NB4 (cell line): ENCODE results near the gene YTHDC1.

Source experiments
- MYC ChIP-seq: IDR thresholded peaks from 2 replicates; pipeline ENCODE4 v1.6.1; 2011; ENCODE audit warnings: low read depth, low read length
- POLR2A ChIP-seq: IDR thresholded peaks from 2 replicates; pipeline ENCODE4 v1.6.1; 2011; ENCODE audit warnings: mild to moderate bottlenecking; ENCODE audit not compliant: insufficient read length; ENCODE audit errors: extremely low read depth
- TF ChIP-seq, protein P1 (sequence below): IDR thresholded peaks from one replicate; pipeline ENCODE4 v1.5.1; 2012; ENCODE audit warnings: low read depth, low read length

DNA sequence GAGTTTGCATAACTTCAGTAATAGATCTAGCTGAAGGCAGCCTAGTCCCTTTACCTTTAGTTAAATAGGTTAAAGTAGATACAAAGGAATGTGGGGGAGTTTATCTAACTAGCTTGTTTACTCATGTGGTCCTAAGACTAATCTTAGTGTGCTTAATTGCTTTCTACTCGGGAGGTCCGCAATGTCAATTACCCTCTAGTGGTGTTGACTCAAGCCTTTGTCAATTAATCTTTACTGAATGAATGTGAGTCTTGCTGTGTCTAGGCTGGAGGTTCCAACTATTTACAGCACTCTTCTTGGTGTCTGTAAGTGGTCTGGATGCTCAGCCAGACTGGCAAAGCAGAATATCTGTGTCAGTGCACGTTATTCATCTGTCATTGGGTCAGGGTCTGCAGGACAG, 17.9 kb upstream of the YTHDC1 start:
- TF ChIP-seq, protein P1, sequence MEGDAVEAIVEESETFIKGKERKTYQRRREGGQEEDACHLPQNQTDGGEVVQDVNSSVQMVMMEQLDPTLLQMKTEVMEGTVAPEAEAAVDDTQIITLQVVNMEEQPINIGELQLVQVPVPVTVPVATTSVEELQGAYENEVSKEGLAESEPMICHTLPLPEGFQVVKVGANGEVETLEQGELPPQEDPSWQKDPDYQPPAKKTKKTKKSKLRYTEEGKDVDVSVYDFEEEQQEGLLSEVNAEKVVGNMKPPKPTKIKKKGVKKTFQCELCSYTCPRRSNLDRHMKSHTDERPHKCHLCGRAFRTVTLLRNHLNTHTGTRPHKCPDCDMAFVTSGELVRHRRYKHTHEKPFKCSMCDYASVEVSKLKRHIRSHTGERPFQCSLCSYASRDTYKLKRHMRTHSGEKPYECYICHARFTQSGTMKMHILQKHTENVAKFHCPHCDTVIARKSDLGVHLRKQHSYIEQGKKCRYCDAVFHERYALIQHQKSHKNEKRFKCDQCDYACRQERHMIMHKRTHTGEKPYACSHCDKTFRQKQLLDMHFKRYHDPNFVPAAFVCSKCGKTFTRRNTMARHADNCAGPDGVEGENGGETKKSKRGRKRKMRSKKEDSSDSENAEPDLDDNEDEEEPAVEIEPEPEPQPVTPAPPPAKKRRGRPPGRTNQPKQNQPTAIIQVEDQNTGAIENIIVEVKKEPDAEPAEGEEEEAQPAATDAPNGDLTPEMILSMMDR, result no peak
- TF ChIP-seq POLR2A (no peak), MYC (no peak)
